Stimulated activated CD8-positive, alpha-beta memory T cell treated with anti-CD3 and anti-CD28 coated beads, Interleukin-12 subunit alpha, Interleukin-12 subunit beta, amount 100 ng/mL, for 1 hour (primary cell): ENCODE measurements around the gene HOXA10.

Experiments used
- DNase-seq: peaks from one replicate; pipeline ENCODE4 v3.0.0-alpha.2; 2020; ENCODE audit warnings: low read depth

HOXA10 gene

GRCh38 chr7:27173956-27174873 is at the start of gene HOXA10:
TSS of gene HOXA10 (minus strand) at chr7:27174320. CDS start at chr7:27174306, 14 bp downstream.
- no peak for DNase-seq

GRCh38 chr7:27221201-27221797 is 47.2 kb upstream of the HOXA10 start:
- DNase-seq = no peak

GRCh38 chr7:27220440-27220955 is 46.4 kb upstream of the HOXA10 start:
- no peak for DNase-seq

DNA sequence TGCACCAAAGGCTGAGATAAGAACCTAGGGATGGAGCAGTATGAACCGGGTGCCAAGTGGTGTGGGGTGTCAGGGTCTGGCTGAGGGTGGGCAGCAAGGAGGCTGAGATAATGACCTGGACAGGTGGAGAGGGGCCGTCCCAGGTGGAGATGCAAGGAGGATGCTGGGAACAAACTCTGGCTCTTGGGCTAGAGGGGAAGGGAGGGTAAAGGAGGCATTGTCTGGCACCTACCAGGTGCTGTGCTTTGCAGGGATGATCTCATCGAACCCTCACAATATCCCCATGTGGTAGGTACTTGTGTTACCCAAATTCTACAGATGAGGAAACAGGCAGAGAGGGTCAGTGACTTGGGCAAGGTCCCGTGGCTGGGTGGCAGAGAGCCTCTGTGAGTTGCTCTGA is 45.7 kb upstream of the HOXA10 start:
- DNase-seq = no peak

DNA sequence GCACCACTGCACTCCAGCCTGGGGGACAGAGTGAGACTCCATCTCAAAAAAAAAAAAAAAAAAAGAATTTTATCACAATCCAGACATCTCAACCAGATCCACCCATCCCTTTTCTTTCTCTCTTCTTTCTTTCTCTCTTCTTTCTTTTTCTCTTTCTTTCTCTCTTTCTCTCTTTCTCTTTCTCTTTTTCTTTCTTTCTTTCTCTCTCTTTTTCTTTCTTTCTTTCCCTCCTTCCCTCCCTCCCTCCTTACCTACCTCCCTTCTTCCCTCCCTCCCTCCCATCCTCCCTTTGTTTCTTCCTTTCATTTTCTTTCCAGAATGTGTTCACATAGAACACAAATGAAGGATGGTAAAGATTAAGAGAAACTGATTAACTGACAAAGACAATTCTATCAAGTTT is 43.8 kb upstream of the HOXA10 start:
- no peak for DNase-seq

DNA sequence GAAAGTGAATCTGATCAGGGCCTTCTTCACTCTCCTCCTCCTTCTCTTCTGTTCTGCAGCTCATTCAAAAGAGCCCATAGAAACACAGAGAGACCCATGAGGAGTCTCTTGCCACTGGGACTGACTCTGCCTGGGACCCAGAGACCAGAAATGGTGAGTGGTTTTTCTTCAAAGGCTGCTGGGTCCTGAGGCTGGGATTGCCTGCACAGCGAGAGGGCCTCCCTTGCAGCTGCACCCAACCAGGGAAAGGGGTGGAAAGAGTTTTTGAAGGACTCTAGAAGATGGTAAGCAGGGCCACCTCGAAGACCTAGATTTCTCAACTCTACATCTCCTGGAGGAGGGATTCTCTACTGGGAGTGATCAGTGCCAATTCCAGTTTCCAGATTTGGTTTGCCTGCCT is 41.2 kb upstream of the HOXA10 start:
- no peak for DNase-seq

GRCh38 chr7:27214239-27214950 is 40.3 kb upstream of the HOXA10 start:
- DNase-seq = no peak

GRCh38 chr7:27213433-27214238 is 39.5 kb upstream of the HOXA10 start:
- no peak for DNase-seq

- no peak for DNase-seq
These were observed 38.6 kb upstream of the HOXA10 start for GRCh38 chr7:27212497-27213432.

GRCh38 chr7:27211764-27212204 is 37.7 kb upstream of the HOXA10 start:
- no peak for DNase-seq

GRCh38 chr7:27211084-27211446 is 36.9 kb upstream of the HOXA10 start:
- DNase-seq = no peak

DNA sequence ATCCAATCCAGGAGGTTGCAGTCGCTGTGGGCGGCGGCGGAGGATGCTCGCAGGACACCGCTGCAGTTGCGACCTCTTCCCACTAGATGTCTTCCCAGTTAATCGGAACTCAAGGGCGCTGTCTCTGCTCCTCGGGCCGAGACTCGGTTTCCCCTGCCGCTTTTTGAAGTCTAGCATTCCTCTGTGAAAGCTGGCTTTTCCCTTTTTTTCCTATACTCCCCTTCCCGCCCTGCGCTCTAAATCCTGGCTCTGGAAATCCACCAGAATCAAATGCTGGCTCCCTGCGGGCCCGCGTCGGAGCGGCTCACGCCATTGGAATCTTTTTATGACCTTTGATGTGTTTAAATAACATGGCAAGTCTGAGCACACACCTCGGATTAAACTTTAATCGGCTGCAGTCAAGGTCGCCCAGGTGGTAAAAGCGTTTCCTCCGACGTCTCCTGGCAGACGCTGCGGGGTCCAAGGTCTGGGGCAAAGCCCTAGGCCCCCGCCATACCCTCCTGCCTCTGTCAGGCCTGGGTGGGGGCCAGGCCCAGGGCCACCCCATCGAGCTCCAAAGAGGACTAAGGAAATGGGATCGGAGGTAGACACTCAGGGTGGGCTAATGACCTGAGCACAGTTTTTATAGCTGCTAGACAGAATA is 36.4 kb upstream of the HOXA10 start:
- no peak for DNase-seq

DNA sequence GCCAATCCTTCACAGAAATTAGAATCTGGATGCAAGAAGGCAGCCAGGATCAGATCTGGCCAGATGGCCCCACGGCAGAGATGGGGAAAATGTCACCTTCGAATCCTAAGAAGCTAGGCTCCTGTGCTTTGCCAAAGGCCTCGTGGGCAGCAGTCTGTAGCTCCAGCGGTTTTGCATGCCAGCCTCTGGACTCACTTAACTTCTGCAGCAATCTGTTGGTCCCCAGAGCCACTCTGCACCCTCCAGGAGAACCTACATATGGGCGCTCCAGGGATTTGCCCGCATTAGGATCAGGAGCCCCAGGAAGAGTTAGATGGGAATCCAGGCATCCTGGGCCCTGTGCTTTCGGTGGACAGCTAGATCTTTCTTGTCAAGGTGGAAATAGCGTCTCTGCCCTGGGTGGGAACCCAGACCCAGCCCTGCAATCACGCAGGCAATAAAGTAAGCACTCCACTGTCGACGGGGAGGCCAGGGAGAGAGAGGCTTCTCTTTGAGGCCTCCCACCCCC is 35.9 kb upstream of the HOXA10 start:
- no peak for DNase-seq

DNA sequence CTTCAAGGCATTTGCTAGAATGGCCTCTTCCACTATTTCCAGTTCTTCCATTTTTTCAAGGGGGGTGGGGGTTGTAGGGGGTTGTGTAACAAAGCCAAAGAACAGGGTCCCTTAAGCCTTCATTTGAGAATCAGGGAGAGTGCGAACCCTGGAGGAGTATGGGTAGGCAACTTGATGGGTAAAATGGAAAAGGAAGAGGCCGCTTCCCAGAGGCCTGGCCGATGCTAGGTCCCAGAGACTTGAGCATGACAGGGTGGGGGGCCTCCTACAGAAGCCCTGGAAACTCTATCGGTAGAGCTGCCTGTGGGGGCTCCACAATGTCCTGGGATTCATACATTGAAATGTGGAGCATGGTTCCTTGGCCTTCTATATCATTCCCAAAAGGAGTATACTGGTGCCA is 34.9 kb upstream of the HOXA10 start:
- no peak for DNase-seq

DNA sequence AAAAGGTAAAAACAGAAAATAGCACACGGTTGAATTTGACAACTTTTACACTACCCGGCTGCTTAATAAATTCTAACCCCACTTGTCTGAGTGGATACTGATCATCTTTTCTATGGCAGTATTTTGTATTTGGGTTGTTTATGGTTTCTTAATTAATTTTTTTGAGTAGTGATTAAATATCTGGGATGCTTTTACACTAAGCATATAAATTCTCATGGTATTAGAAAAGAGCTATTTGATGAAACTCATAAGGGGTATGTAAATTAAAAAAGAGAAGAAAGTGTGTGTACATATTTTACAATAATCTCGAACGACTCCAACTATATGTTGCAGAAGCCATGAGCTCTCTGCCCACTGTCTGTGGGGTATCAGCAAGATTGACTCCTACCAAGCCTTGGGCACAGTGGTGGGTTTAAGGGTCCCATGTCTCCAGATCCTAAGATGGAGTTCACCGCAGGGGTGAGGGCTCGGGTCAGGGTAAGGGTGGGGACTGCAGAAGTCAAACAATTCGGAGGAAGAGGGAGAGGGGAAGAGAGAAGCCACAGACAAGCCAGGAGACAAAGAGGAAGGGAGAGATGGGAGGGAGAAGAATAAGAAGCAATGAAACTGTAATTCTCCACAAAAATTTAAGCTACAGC is 33.3 kb upstream of the HOXA10 start:
- DNase-seq = no peak

GRCh38 chr7:27205325-27206280 is 31.5 kb upstream of the HOXA10 start:
- no peak for DNase-seq

DNA sequence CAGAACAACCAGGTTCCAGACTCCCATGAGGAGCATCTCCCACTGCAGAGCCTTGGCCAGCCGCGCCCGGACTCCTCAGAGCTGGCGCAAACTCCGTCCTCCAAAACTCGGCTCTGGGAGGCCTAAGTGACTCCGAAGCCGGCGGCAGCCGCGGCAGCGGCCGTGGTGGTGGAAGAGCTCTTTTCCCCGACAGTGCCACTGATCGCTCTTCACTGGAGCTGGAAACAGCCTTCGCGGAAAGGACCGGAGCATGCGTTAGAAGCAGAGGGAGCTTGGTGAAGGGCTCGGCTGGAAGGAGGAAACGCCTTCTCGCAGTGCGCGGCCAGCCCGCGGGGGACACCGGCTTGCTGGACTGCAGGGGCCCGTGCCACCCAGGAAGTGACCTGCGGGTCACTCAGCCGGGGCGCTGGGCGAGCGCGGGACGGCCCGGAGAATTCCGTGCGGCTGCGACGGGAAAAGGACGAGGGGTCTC is 30.8 kb upstream of the HOXA10 start:
- no peak for DNase-seq

GRCh38 chr7:27203964-27204594 is 30.0 kb upstream of the HOXA10 start:
- DNase-seq = no peak
